ENCODE data around the gene THAP12. TPM values are rescaled to one million over a fixed set of nuclear protein-coding genes. Genes with fewer than 3 reads are reported as not detected.

THAP12 gene
- total RNA-seq, 2 experiments from 2014 or later: 50.8 to 53.1 TPM

GRCh38 chr11:76313271-76313670 lies 67.7 kb downstream of the THAP12 start:
- Mint-ChIP-seq H3K36me3 (ENCODE audit: low read depth) (no peaks in the 10 kb centered on the region), H3K27me3 (ENCODE audit: low read depth) (peaks cover 5% of the 10 kb centered on the region), H3K9me3 (ENCODE audit: insufficient read depth) (no peaks in the 10 kb centered on the region), H3K4me1 (ENCODE audit: low read depth) (no peaks in the 10 kb centered on the region), H3K27ac (no peak overlapping the region), H3K4me3 (no peak overlapping the region)
- DNase-seq (no peak), ATAC-seq (no peak)
- ChIA-PET POLR2A (no interaction called here), CTCF (interaction anchor here (3.5 kb wide), 1 partner anchor 105 kb away, joined by 34 read pairs; no protein-coding TSS in a partner anchor)

- no peaks in the 10 kb centered on the region for H3K9me3 Mint-ChIP-seq (ENCODE audit: insufficient read depth)
- CTCF ChIA-PET: interaction anchor here (2.2 to 5.8 kb wide), 2 partner anchors 100 to 103 kb away, joined by 7 to 29 read pairs; no protein-coding TSS in a partner anchor
- H3K4me3 Mint-ChIP-seq: no peak overlapping the region
- no peaks in the 10 kb centered on the region for H3K4me1 Mint-ChIP-seq (ENCODE audit: low read depth)
- POLR2A ChIA-PET: no interaction called here
- DNase-seq (no peak), ATAC-seq (no peak)
- H3K27ac Mint-ChIP-seq: no peak overlapping the region
- no peaks in the 10 kb centered on the region for H3K36me3 Mint-ChIP-seq (ENCODE audit: low read depth)
- H3K27me3 Mint-ChIP-seq (ENCODE audit: low read depth): peaks cover 5% of the 10 kb centered on the region
Measured at GRCh38 chr11:76310832-76311595, 69.9 kb downstream of the THAP12 start.

- ChIA-PET CTCF (interaction anchor here (5.8 kb wide), 1 partner anchor 100 kb away, joined by 29 read pairs; no protein-coding TSS in a partner anchor), POLR2A (no interaction called here)
- no peak overlapping the region for H3K4me3 Mint-ChIP-seq
- no peak overlapping the region for H3K27ac Mint-ChIP-seq
- no peaks in the 10 kb centered on the region for H3K4me1 Mint-ChIP-seq (ENCODE audit: low read depth)
- DNase-seq (no peak), ATAC-seq (no peak)
- H3K36me3 Mint-ChIP-seq (ENCODE audit: low read depth): no peaks in the 10 kb centered on the region
- H3K27me3 Mint-ChIP-seq (ENCODE audit: low read depth): peaks cover 8% of the 10 kb centered on the region
- no peaks in the 10 kb centered on the region for H3K9me3 Mint-ChIP-seq (ENCODE audit: insufficient read depth)
Measured at GRCh38 chr11:76307978-76308747, 72.8 kb downstream of the THAP12 start.

DNA sequence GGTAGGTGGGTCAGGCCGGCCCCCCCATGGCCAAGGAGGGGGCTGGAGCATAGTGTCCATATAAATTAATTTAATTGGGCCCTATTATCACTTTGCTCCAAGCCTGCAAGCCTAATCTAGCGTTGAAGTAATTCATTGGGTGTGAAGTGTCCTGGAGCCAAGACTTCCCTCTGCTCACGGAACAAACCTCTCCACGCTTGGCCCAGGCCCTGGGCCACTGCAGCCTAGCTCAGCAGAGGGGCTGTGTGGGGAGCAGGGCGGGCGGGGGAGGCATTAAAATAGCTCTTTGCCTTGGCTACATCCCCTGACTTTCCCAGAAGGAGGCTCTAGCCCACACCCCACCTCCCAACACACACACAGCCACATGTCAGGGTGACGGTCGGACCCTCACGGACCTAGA lies 73.5 kb downstream of the THAP12 start:
- ATAC-seq (no peak), DNase-seq (no peak)
- Mint-ChIP-seq H3K4me1 (ENCODE audit: low read depth) (no peaks in the 10 kb centered on the region), H3K9me3 (ENCODE audit: insufficient read depth) (no peaks in the 10 kb centered on the region), H3K36me3 (ENCODE audit: low read depth) (no peaks in the 10 kb centered on the region), H3K27ac (no peak overlapping the region), H3K4me3 (no peak overlapping the region), H3K27me3 (ENCODE audit: low read depth) (peaks cover 8% of the 10 kb centered on the region)
- ChIA-PET POLR2A (no interaction called here), CTCF (interaction anchor here (5.8 kb wide), 1 partner anchor 99 kb away, joined by 29 read pairs; no protein-coding TSS in a partner anchor)

GRCh38 chr11:76303399-76303798 lies 77.5 kb downstream of the THAP12 start:
- no peak for DNase-seq
- Mint-ChIP-seq H3K27me3 (ENCODE audit: low read depth) (peaks cover 10% of the 10 kb centered on the region), H3K4me3 (no peak overlapping the region), H3K4me1 (ENCODE audit: low read depth) (no peaks in the 10 kb centered on the region), H3K36me3 (ENCODE audit: low read depth) (no peaks in the 10 kb centered on the region), H3K27ac (no peak overlapping the region), H3K9me3 (ENCODE audit: insufficient read depth) (no peaks in the 10 kb centered on the region)
- ChIA-PET POLR2A (no interaction called here), CTCF (interaction anchor here (1.3 to 2.5 kb wide), 4 partner anchors 9 to 96 kb away, joined by 4 to 14 read pairs (median 6); partner anchors contain the start of gene WNT11)
- ATAC-seq: no peak

- H3K36me3 Mint-ChIP-seq (ENCODE audit: low read depth): no peaks in the 10 kb centered on the region
- CTCF ChIA-PET: interaction anchor here (1.3 to 2.5 kb wide), 4 partner anchors 8 to 96 kb away, joined by 4 to 14 read pairs (median 6); partner anchors contain the start of gene WNT11
Measured at GRCh38 chr11:76302996-76303395, 77.9 kb downstream of the THAP12 start.

More at GRCh38 chr11:76302996-76303395, 77.9 kb downstream of the THAP12 start:
- ATAC-seq (no peak), DNase-seq (no peak)
- no peak overlapping the region for H3K4me3 Mint-ChIP-seq
- H3K27ac Mint-ChIP-seq: no peak overlapping the region
- POLR2A ChIA-PET: no interaction called here
- H3K4me1 Mint-ChIP-seq (ENCODE audit: low read depth): no peaks in the 10 kb centered on the region
- peaks cover 10% of the 10 kb centered on the region for H3K27me3 Mint-ChIP-seq (ENCODE audit: low read depth)
- H3K9me3 Mint-ChIP-seq (ENCODE audit: insufficient read depth): no peaks in the 10 kb centered on the region

Other genes starting within 250 kb of the THAP12 start
- gene WNT11, start 174.6 kb downstream of the THAP12 start, total RNA-seq: under 1 TPM; 0.26 to 0.83 TPM
- gene GVQW3, start 191 bp upstream of the THAP12 start, total RNA-seq: 1 to 10 TPM; 3.5 to 4.0 TPM
- 10 to 100 TPM; 30.1 to 32.2 TPM for gene EMSY, start 63.9 kb upstream of the THAP12 start, total RNA-seq